Activated CD4-positive, alpha-beta T cell treated with anti-CD3 and anti-CD28 coated beads for 4 hours (primary cell): ENCODE measurements around the gene BAIAP3.

Experiments used
- DNase-seq, 2 donors: peaks; one replicate each; pipeline ENCODE4 v3.0.0-alpha.2; 2020

The BAIAP3 gene

GRCh38 chr16:1371054-1371978 lies 37.9 kb downstream of the BAIAP3 start:
- DNase-seq: no peak

GRCh38 chr16:1372292-1372950 lies 39.0 kb downstream of the BAIAP3 start:
- no peak for DNase-seq

GRCh38 chr16:1374418-1375297 lies 41.2 kb downstream of the BAIAP3 start:
- no peak for DNase-seq

- no peak for DNase-seq
Measured at GRCh38 chr16:1375298-1375640, 41.8 kb downstream of the BAIAP3 start.

GRCh38 chr16:1375741-1376410 lies 42.4 kb downstream of the BAIAP3 start:
- DNase-seq: no peak

- DNase-seq: no peak
Measured at GRCh38 chr16:1377406-1378010, 44.1 kb downstream of the BAIAP3 start.

- DNase-seq: no peak
Measured at GRCh38 chr16:1378087-1378803, 44.8 kb downstream of the BAIAP3 start.

- DNase-seq: peak; percentile 63 to 69
Measured at GRCh38 chr16:1378804-1379303, 45.4 kb downstream of the BAIAP3 start.

GRCh38 chr16:1379304-1380076 lies 46.0 kb downstream of the BAIAP3 start:
- peak; percentile 61 to 73 for DNase-seq

- DNase-seq: no peak
Measured at GRCh38 chr16:1380195-1380594, 46.8 kb downstream of the BAIAP3 start.

GRCh38 chr16:1381612-1382406 lies 48.4 kb downstream of the BAIAP3 start:
- no peak for DNase-seq

GRCh38 chr16:1383556-1383955 lies 50.1 kb downstream of the BAIAP3 start:
- DNase-seq: no peak

GRCh38 chr16:1385232-1385631 lies 51.8 kb downstream of the BAIAP3 start:
- no peak for DNase-seq

GRCh38 chr16:1387331-1387730 lies 53.9 kb downstream of the BAIAP3 start:
- no peak for DNase-seq

GRCh38 chr16:1389762-1390161 lies 56.3 kb downstream of the BAIAP3 start:
- DNase-seq: no peak

GRCh38 chr16:1390239-1390779 lies 56.9 kb downstream of the BAIAP3 start:
- no peak for DNase-seq

- no peak for DNase-seq
Measured at GRCh38 chr16:1392826-1393225, 59.4 kb downstream of the BAIAP3 start.

GRCh38 chr16:1393613-1394176 lies 60.2 kb downstream of the BAIAP3 start:
- DNase-seq: no peak

- DNase-seq: no peak
Measured at GRCh38 chr16:1394367-1394951, 61.0 kb downstream of the BAIAP3 start.
